BE2C (cell line): ENCODE results near the gene SHC3.

Source experiments
- DNase-seq: peaks from one replicate; pipeline ENCODE4 v3.0.0-alpha.2; 2020
- H3K27me3 ChIP-seq: fragments of 250-450 bp; sonication (Bioruptor Pico); 2 replicates; pipeline ENCODE4 v1.5.1; 2020; ENCODE audit warnings: mild to moderate bottlenecking
- H3K36me3 ChIP-seq: fragments of 250-450 bp; sonication (Bioruptor Pico); 2 replicates; pipeline ENCODE4 v1.5.1; 2020; ENCODE audit warnings: mild to moderate bottlenecking
- H3K4me1 ChIP-seq: fragments of 250-450 bp; sonication (Bioruptor Pico); 2 replicates; pipeline ENCODE4 v1.5.1; 2020
- H3K4me3 ChIP-seq: 2 replicates; pipeline ENCODE4 v1.5.1; 2011; ENCODE audit warnings: low read depth, low read length
- H3K9me3 ChIP-seq: fragments of 250-450 bp; sonication (Bioruptor Pico); 2 replicates; pipeline ENCODE4 v1.5.1; 2020
- CTCF ChIP-seq: IDR thresholded peaks from 2 replicates; pipeline ENCODE4 v1.5.1; 2012; ENCODE audit warnings: mild to moderate bottlenecking, low read depth, low read length

SHC3 gene

GRCh38 chr9:89044104-89044503, 134.5 kb downstream of the SHC3 start:
- DNase-seq = no peak
- Histone ChIP-seq H3K27me3 (no peaks in the 10 kb centered on the region), H3K36me3 (peaks cover 49% of the 10 kb centered on the region), H3K4me3 (no peak overlapping the region), H3K9me3 (no peaks in the 10 kb centered on the region), H3K4me1 (no peaks in the 10 kb centered on the region)
- TF ChIP-seq CTCF = no peak

- Histone ChIP-seq H3K4me3 (no peak overlapping the region), H3K9me3 (no peaks in the 10 kb centered on the region), H3K36me3 (peaks cover 50% of the 10 kb centered on the region), H3K4me1 (no peaks in the 10 kb centered on the region), H3K27me3 (no peaks in the 10 kb centered on the region)
- no peak for TF ChIP-seq CTCF
- no peak for DNase-seq
Measured at GRCh38 chr9:89042984-89043383, 135.6 kb downstream of the SHC3 start.

GRCh38 chr9:89039664-89040063, 139.0 kb downstream of the SHC3 start:
- no peak for DNase-seq
- TF ChIP-seq CTCF = no peak
- Histone ChIP-seq H3K4me1 (no peaks in the 10 kb centered on the region), H3K4me3 (no peak overlapping the region), H3K36me3 (peaks cover 31% of the 10 kb centered on the region), H3K27me3 (no peaks in the 10 kb centered on the region), H3K9me3 (no peaks in the 10 kb centered on the region)

GRCh38 chr9:89039104-89039465, 139.5 kb downstream of the SHC3 start:
- DNase-seq = no peak
- Histone ChIP-seq H3K27me3 (no peaks in the 10 kb centered on the region), H3K9me3 (no peaks in the 10 kb centered on the region), H3K36me3 (peaks cover 31% of the 10 kb centered on the region), H3K4me3 (no peak overlapping the region), H3K4me1 (no peaks in the 10 kb centered on the region)
- TF ChIP-seq CTCF = no peak

GRCh38 chr9:89038382-89039103, 140.1 kb downstream of the SHC3 start:
- Histone ChIP-seq H3K4me1 (no peaks in the 10 kb centered on the region), H3K9me3 (no peaks in the 10 kb centered on the region), H3K27me3 (no peaks in the 10 kb centered on the region), H3K4me3 (no peak overlapping the region), H3K36me3 (peaks cover 36% of the 10 kb centered on the region)
- TF ChIP-seq CTCF = no peak
- DNase-seq = no peak

GRCh38 chr9:89037891-89038290, 140.7 kb downstream of the SHC3 start:
- H3K9me3 ChIP-seq = no peaks in the 10 kb centered on the region
- H3K4me1 ChIP-seq = no peaks in the 10 kb centered on the region
- TF ChIP-seq CTCF = no peak
- no peak for DNase-seq
- peaks cover 38% of the 10 kb centered on the region for H3K36me3 ChIP-seq
- no peak overlapping the region for H3K4me3 ChIP-seq
- H3K27me3 ChIP-seq = no peaks in the 10 kb centered on the region
